ENCODE results near the gene GORASP1. TPM values are rescaled to one million over a fixed set of nuclear protein-coding genes. Genes with fewer than 3 reads are reported as not detected.
"Not testable (repeated sequence)": the region's sequence is repeated elsewhere in the genome, so short reads cannot be mapped to it uniquely, and the experiment has no call there.

GORASP1 gene
- polyA plus RNA-seq, 1 donor (not counting 4 experiments of a cell fraction or from before 2014, with no cell fraction given): 43.7 TPM

- Histone ChIP-seq H3K4me1 (ENCODE audit: control insufficient read depth, extremely low read depth, insufficient read depth, low read length) (peaks cover 7% of the 10 kb centered on the region), H3K9me3 (ENCODE audit: control insufficient read depth, low read depth, low read length) (no peaks in the 10 kb centered on the region), H3K79me2 (ENCODE audit: control insufficient read depth, insufficient read depth, low read length) (peaks cover 15% of the 10 kb centered on the region), H4K20me1 (ENCODE audit: control insufficient read depth, extremely low read depth, insufficient read depth, low read length) (no peaks in the 10 kb centered on the region), H3K4me2 (ENCODE audit: control insufficient read depth, extremely low read depth, insufficient read depth, low read depth, low read length) (no peak overlapping the region), H3K36me3 (ENCODE audit: control insufficient read depth in 2 of 2, extremely low read depth in 1 of 2, insufficient read depth in 2 of 2, low read length in 2 of 2) (no peaks in the 10 kb centered on the region), H3K4me3 (ENCODE audit: control insufficient read depth in 2 of 3, extremely low read depth in 1 of 3, insufficient read depth in 2 of 3, low read depth in 1 of 3, low read length in 3 of 3) (no peak overlapping the region), H3K9ac (ENCODE audit: control insufficient read depth, extremely low read depth, insufficient read depth, low read length) (no peak overlapping the region), H3K27me3 (ENCODE audit: control insufficient read depth, extremely low read depth, insufficient read depth, low read length) (no peaks in the 10 kb centered on the region), H3K9me1 (ENCODE audit: control insufficient read depth, extremely low read depth, insufficient read depth, low read length) (no peaks in the 10 kb centered on the region), H3K27ac (ENCODE audit: control insufficient read depth, insufficient read depth, low read length) (no peak overlapping the region), H2AFZ (ENCODE audit: control insufficient read depth, low read length) (no peak overlapping the region)
- dilution Hi-C loops (cut with MboI; ENCODE audit: extremely low pct_ligation_motif_present, low sequenced_read_pairs): no loop called here
- DNase-seq (ENCODE audit: low read depth, low spot score) (no peak), FAIRE-seq (no peak)
- TF ChIP-seq CTCF (optimal IDR thresholded peaks at IDR 0.05 in 1 of 3, IDR thresholded peaks at IDR 0.05 in 1 of 3, conservative IDR thresholded peaks at IDR 0.05 in 1 of 3; ENCODE audit: extremely low read depth in 1 of 3, insufficient read depth in 2 of 3, low read length in 3 of 3): no peak
- no peak for TF ChIP-seq EZH2 (IDR thresholded peaks at IDR 0.05; ENCODE audit: low read length)
Observed at GRCh38 chr3:39063143-39063542, 44.3 kb downstream of the GORASP1 start.

GRCh38 chr3:39062180-39062579 lies 45.2 kb downstream of the GORASP1 start:
- dilution Hi-C loops (cut with MboI; ENCODE audit: extremely low pct_ligation_motif_present, low sequenced_read_pairs): no loop called here
- Histone ChIP-seq H3K4me3 (ENCODE audit: control insufficient read depth in 2 of 3, extremely low read depth in 1 of 3, insufficient read depth in 2 of 3, low read depth in 1 of 3, low read length in 3 of 3) (no peak overlapping the region), H3K36me3 (ENCODE audit: control insufficient read depth in 2 of 2, extremely low read depth in 1 of 2, insufficient read depth in 2 of 2, low read length in 2 of 2) (no peaks in the 10 kb centered on the region), H3K27ac (ENCODE audit: control insufficient read depth, insufficient read depth, low read length) (no peak overlapping the region), H3K79me2 (ENCODE audit: control insufficient read depth, insufficient read depth, low read length) (peaks cover 15% of the 10 kb centered on the region), H3K27me3 (ENCODE audit: control insufficient read depth, extremely low read depth, insufficient read depth, low read length) (no peaks in the 10 kb centered on the region), H2AFZ (ENCODE audit: control insufficient read depth, low read length) (no peak overlapping the region), H3K4me1 (ENCODE audit: control insufficient read depth, extremely low read depth, insufficient read depth, low read length) (peaks cover under 1% of the 10 kb centered on the region), H3K9ac (ENCODE audit: control insufficient read depth, extremely low read depth, insufficient read depth, low read length) (no peak overlapping the region), H4K20me1 (ENCODE audit: control insufficient read depth, extremely low read depth, insufficient read depth, low read length) (no peaks in the 10 kb centered on the region), H3K9me3 (ENCODE audit: control insufficient read depth, low read depth, low read length) (no peaks in the 10 kb centered on the region), H3K4me2 (ENCODE audit: control insufficient read depth, extremely low read depth, insufficient read depth, low read depth, low read length) (no peak overlapping the region), H3K9me1 (ENCODE audit: control insufficient read depth, extremely low read depth, insufficient read depth, low read length) (no peaks in the 10 kb centered on the region)
- no peak for FAIRE-seq
- no peak for TF ChIP-seq CTCF (optimal IDR thresholded peaks at IDR 0.05 in 1 of 3, IDR thresholded peaks at IDR 0.05 in 1 of 3, conservative IDR thresholded peaks at IDR 0.05 in 1 of 3; ENCODE audit: extremely low read depth in 1 of 3, insufficient read depth in 2 of 3, low read length in 3 of 3)
- no peak for TF ChIP-seq EZH2 (IDR thresholded peaks at IDR 0.05; ENCODE audit: low read length)
- DNase-seq (ENCODE audit: low read depth, low spot score): no peak

- H3K79me2 ChIP-seq (ENCODE audit: control insufficient read depth, insufficient read depth, low read length): peaks cover 15% of the 10 kb centered on the region
- H3K27me3 ChIP-seq (ENCODE audit: control insufficient read depth, extremely low read depth, insufficient read depth, low read length); H3K4me1 ChIP-seq (ENCODE audit: control insufficient read depth, extremely low read depth, insufficient read depth, low read length); H3K9me1 ChIP-seq (ENCODE audit: control insufficient read depth, extremely low read depth, insufficient read depth, low read length); FAIRE-seq; H3K36me3 ChIP-seq (ENCODE audit: control insufficient read depth in 2 of 2, extremely low read depth in 1 of 2, insufficient read depth in 2 of 2, low read length in 2 of 2); H3K4me2 ChIP-seq (ENCODE audit: control insufficient read depth, extremely low read depth, insufficient read depth, low read depth, low read length); DNase-seq (ENCODE audit: low read depth, low spot score); dilution Hi-C loops (cut with MboI; ENCODE audit: extremely low pct_ligation_motif_present, low sequenced_read_pairs); H4K20me1 ChIP-seq (ENCODE audit: control insufficient read depth, extremely low read depth, insufficient read depth, low read length); H3K9me3 ChIP-seq (ENCODE audit: control insufficient read depth, low read depth, low read length); H3K27ac ChIP-seq (ENCODE audit: control insufficient read depth, insufficient read depth, low read length); H3K4me3 ChIP-seq (ENCODE audit: control insufficient read depth in 2 of 3, extremely low read depth in 1 of 3, insufficient read depth in 2 of 3, low read depth in 1 of 3, low read length in 3 of 3); H2AFZ ChIP-seq (ENCODE audit: control insufficient read depth, low read length); H3K9ac ChIP-seq (ENCODE audit: control insufficient read depth, extremely low read depth, insufficient read depth, low read length): not testable (repeated sequence)
Observed at GRCh38 chr3:39061228-39061627, 46.2 kb downstream of the GORASP1 start.

Data from keratinocyte (primary cell).